Prostate gland (tissue), 2 donors: Measurements from ENCODE around the gene STUB1. TPM values are rescaled to one million over a fixed set of nuclear protein-coding genes. Genes with fewer than 3 reads are reported as not detected.

ENCODE experiments used
- DNase-seq: peaks from one replicate; pipeline ENCODE4 v3.0.0-alpha.2; 2019; ENCODE audit warnings: low spot score
- H3K27ac ChIP-seq, 2 donors: fragments of 200-600 bp; sonication (generic); 2 replicates each; pipeline ENCODE4 v1.5.1; 2017 to 2019
- H3K27me3 ChIP-seq: fragments of 200-600 bp; sonication (generic); replicated peaks from 2 replicates; pipeline ENCODE4 v1.5.1; 2019; ENCODE audit not compliant: insufficient read depth
- H3K36me3 ChIP-seq, 2 donors: fragments of 200-600 bp; sonication (generic); 1 replicate in 1 of 2; 2 replicates in 1 of 2; pipeline versions ENCODE4 v1.5.1 to v1.8.1; 2017 to 2019
- H3K4me1 ChIP-seq: fragments of 200-600 bp; sonication (generic); replicated peaks from 2 replicates; pipeline ENCODE4 v1.5.1; 2019
- H3K4me3 ChIP-seq, 2 donors: fragments of 200-600 bp; sonication (generic); 2 replicates each; pipeline ENCODE4 v1.5.1; 2017 to 2019
- H3K9me3 ChIP-seq: fragments of 200-600 bp; sonication (generic); 2 replicates; pipeline ENCODE4 v1.5.1; 2017
- POLR2A ChIP-seq: fragments of 450-650 bp; IDR thresholded peaks from one replicate; pipeline ENCODE4 v1.6.1; 2016; ENCODE audit warnings: antibody characterized with exemption, mild to moderate bottlenecking
- POLR2AphosphoS5 ChIP-seq: sonication (generic); formaldehyde crosslinking; IDR thresholded peaks from one replicate; pipeline ENCODE4 v1.6.1; 2017; ENCODE audit warnings: antibody characterized with exemption
- WGBS: methylation state at CpG from one replicate; pipeline ENCODE4 v1.1.5; 2018; 5-methylcytosine and 5-hydroxymethylcytosine counted together
- intact Hi-C: fragments of 100-400 bp; cut with DNase I; formaldehyde crosslinking; loops from one replicate; pipeline ENCODE4 v1.14.2; 2022
- total RNA-seq, 2 donors: library from RNA; depleted of rRNA; stranded (reverse); fragments of >200 nt; gene quantifications; one replicate each; pipeline ENCODE4 v1.1.0, GENCODE V29; 2016
- TF ChIP-seq, protein P1 (sequence below), 4 experiments: fragments of 200-600 bp in 2 of 4; fragments of 450-650 bp in 2 of 4; sonication (generic) in 2 of 4; IDR thresholded peaks; 1 replicate in 3 of 4; 2 replicates in 1 of 4; pipeline ENCODE4 v1.5.1; 2016 to 2019; ENCODE audit warnings: antibody characterized with exemption in 4 of 4, mild to moderate bottlenecking in 2 of 4, moderate library complexity in 2 of 4

The STUB1 gene
- total RNA-seq, 2 donors from 2014 or later, result 173 to 255 TPM

DNA sequence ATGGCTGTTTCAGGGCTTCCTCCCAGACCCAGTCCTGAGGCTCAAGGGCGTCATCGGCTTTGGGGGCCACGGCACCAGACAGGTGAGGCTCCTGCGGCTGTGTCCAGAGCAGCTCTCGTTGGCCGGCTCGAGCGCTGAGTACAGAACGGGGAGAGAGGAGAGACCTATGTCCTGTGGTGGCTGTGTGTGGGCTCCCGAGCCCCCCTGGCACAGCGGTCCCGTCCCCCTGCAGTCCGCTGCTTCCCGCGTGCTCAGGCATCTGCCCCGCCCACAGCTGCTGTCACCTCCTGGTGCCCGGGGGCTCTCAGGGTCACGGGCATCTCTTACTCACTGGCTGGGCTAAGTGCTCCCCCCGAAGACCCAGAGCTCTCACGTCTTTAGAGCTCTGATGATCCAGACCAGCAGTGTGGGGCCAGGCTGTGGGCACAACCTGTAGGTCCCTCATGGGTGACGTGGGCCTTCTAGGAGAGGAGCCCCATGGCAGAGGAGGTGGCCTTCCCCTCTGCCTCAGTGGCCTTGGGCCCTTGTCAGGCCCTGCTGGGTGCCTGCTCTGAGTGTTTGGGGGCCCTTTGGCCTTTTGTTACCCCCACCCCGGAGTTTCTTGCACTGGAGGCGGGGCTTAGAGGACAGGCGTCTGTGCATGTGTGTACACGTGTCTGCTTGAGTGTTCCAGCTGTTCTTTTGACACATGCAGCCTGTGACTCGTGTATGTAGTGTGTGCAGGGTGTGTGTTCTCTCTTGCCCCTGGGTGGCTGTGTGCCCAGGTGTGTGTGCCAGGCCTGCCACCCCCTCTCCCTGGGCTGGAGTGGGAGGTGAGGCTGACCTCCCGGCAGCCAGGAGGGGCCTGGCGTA is 27.5 kb upstream of the STUB1 start:
- WGBS, result 72% methylated on average over 23 of the region's 28 CpGs
- DNase-seq, result no peak
- Histone ChIP-seq H3K4me1 (peaks cover 15% of the 10 kb centered on the region), H3K4me3 (no peak overlapping the region), H3K27me3 (no peaks in the 10 kb centered on the region), H3K27ac (no peak overlapping the region), H3K36me3 (no peaks in the 10 kb centered on the region), H3K9me3 (no peaks in the 10 kb centered on the region)
- TF ChIP-seq, protein P1, sequence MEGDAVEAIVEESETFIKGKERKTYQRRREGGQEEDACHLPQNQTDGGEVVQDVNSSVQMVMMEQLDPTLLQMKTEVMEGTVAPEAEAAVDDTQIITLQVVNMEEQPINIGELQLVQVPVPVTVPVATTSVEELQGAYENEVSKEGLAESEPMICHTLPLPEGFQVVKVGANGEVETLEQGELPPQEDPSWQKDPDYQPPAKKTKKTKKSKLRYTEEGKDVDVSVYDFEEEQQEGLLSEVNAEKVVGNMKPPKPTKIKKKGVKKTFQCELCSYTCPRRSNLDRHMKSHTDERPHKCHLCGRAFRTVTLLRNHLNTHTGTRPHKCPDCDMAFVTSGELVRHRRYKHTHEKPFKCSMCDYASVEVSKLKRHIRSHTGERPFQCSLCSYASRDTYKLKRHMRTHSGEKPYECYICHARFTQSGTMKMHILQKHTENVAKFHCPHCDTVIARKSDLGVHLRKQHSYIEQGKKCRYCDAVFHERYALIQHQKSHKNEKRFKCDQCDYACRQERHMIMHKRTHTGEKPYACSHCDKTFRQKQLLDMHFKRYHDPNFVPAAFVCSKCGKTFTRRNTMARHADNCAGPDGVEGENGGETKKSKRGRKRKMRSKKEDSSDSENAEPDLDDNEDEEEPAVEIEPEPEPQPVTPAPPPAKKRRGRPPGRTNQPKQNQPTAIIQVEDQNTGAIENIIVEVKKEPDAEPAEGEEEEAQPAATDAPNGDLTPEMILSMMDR (IDR thresholded peaks at IDR 0.05), result no peak
- TF ChIP-seq POLR2AphosphoS5 (no peak), POLR2A (no peak)
- intact Hi-C loops, result no loop called here

DNA sequence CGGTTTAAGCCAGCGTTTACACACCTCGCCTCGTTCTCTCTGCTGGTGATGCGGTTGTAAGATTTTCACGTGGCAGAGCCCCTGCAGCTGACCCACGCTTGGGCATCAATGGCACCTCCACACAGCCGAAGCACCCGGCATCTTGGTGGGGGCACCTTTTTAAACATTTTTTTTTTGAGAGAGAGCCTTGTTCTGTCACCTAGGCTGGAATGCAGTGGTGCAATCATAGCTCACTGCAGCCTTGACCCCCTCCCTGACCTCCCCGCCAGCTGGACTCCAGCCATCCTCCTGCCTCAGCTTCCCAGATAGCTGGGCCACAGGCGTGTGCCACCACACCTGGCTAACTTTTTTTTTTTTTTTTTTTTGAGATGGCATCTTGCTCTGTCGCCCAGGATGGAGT is 26.2 kb upstream of the STUB1 start:
- Histone ChIP-seq H3K9me3 (no peaks in the 10 kb centered on the region), H3K27me3 (no peaks in the 10 kb centered on the region), H3K27ac (no peak overlapping the region), H3K4me3 (no peak overlapping the region), H3K4me1 (peaks cover 5% of the 10 kb centered on the region), H3K36me3 (no peaks in the 10 kb centered on the region)
- intact Hi-C loops, result no loop called here
- DNase-seq, result no peak
- WGBS, result 90% methylated on average over 12 of the region's 12 CpGs
- TF ChIP-seq, protein P1 (IDR thresholded peaks at IDR 0.05), result no peak
- TF ChIP-seq POLR2AphosphoS5 (no peak), POLR2A (no peak)

DNA sequence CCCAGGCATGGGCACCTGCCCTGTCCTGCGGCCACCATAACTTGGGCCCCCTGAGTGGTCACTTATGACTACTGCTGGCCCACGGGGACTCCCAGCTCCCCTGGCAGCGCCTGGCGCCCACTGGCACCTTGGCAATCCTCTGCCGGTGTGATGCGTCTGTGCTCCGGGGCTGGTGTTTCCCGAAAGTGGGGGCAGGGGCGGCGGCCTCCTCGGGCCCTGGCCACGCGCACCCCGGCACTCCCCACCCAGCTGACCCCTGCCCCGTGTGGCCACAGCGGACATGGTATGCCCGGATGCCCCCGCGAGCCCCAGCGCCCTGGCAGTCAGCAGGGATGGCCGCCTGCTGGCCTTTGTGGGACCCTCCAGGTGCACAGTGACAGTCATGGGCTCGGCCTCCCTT is 22.7 kb upstream of the STUB1 start:
- Histone ChIP-seq H3K9me3 (no peaks in the 10 kb centered on the region), H3K27ac (no peak overlapping the region), H3K4me1 (peaks cover 3% of the 10 kb centered on the region), H3K27me3 (no peaks in the 10 kb centered on the region), H3K4me3 (no peak overlapping the region), H3K36me3 (no peaks in the 10 kb centered on the region)
- TF ChIP-seq POLR2AphosphoS5 (no peak), POLR2A (no peak)
- TF ChIP-seq, protein P1 (IDR thresholded peaks at IDR 0.05), result no peak
- 89% methylated on average over 22 of the region's 22 CpGs for WGBS
- intact Hi-C loops, result no loop called here
- DNase-seq, result no peak

DNA sequence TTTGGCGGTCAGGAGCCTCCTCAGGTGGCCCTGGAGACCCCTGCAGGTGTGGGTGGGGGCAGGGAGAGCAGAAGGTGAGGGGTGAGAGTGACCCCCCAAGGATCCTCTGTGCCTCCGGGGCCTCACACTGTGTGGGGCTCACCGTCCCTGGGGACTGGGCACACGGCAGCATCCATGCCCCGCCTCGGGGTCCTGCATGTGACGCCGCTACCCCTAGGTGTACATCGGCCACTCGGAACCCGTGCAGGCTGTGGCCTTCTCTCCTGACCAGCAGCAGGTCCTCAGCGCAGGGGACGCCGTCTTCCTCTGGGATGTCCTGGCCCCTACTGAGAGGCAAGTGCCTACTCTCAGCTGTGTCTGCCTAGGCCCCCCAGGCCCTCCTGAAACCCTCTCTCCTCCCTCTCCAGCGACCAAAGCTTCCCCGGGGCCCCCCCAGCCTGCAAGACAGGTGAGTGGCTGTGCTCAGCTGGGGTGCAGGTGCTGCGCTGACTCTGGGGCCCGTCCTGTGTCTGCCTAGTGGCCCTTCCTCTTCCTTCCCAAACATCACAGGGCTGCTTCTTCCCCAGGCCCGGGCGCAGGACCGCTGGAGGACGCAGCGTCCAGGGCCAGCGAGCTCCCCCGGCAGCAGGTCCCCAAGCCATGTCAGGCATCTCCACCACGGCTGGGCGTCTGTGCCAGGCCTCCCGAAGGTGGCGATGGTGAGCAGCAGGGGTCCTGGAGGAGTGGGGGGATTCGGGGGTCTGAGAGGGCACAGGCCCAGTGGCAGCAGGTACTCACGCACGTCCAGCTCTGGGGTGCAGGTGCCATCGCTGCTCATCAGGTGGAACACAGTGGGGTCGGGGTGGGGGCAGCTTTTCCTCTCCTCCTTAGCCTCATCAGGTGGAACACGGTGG is 21.3 kb upstream of the STUB1 start:
- Histone ChIP-seq H3K27ac (no peak overlapping the region), H3K27me3 (no peaks in the 10 kb centered on the region), H3K4me1 (peaks cover 3% of the 10 kb centered on the region), H3K9me3 (no peaks in the 10 kb centered on the region), H3K4me3 (no peak overlapping the region), H3K36me3 (no peaks in the 10 kb centered on the region)
- intact Hi-C loops, result no loop called here
- TF ChIP-seq POLR2A (no peak), POLR2AphosphoS5 (no peak)
- TF ChIP-seq, protein P1 (IDR thresholded peaks at IDR 0.05), result no peak
- WGBS, result 88% methylated on average over 25 of the region's 35 CpGs
- DNase-seq, result no peak
